ENCODE results near the gene CHST13. TPM values are rescaled to one million over a fixed set of nuclear protein-coding genes. Genes with fewer than 3 reads are reported as not detected.

Gene CHST13
- total RNA-seq, 1 experiment from 2014 or later = 0.91 TPM

- CTCF ChIA-PET = no interaction called here
- ATAC-seq = no peak
- H4K20me1 ChIP-seq (ENCODE audit: insufficient read depth) = no peaks in the 10 kb centered on the region
- no peaks in the 10 kb centered on the region for H3K36me3 ChIP-seq (ENCODE audit: control insufficient read depth in 1 of 2, insufficient read depth in 2 of 2, low read length in 2 of 2)
- H3K27me3 ChIP-seq (ENCODE audit: insufficient read depth, low read length) = no peaks in the 10 kb centered on the region
- H3K79me2 ChIP-seq (ENCODE audit: insufficient read depth, low read length) = no peaks in the 10 kb centered on the region
- no TSS peak for BruUV-seq (replicated peaks)
- no peak for TF ChIP-seq JUND (IDR thresholded peaks at IDR 0.05)
- no peak for TF ChIP-seq EZH2phosphoT487 (IDR thresholded peaks at IDR 0.05; ENCODE audit: borderline replicate concordance)
- TF ChIP-seq EGR1 (IDR thresholded peaks at IDR 0.05; ENCODE audit: low read depth) = no peak
- H3K9me2 ChIP-seq (ENCODE audit: insufficient read depth) = no peaks in the 10 kb centered on the region
- intact Hi-C loops (cut with micrococcal nuclease) = no loop called here
- no peak overlapping the region for H2AFZ ChIP-seq (ENCODE audit: low read depth, low read length, poor library complexity, severe bottlenecking)
- H3K4me1 ChIP-seq (ENCODE audit: control insufficient read depth in 1 of 2, insufficient read depth in 2 of 2, low read length in 2 of 2) = peaks cover 0 to 4% of the 10 kb centered on the region in 2 experiments; a peak in 1 of 4 replicates
- RAD21 ChIA-PET (ENCODE audit: low non-redundant PET in 1 of 2, low total read pairs in 2 of 2, uncharacterized antibody in 2 of 2, unreplicated experiment in 2 of 2) = no interaction called here
- DNase-seq (ENCODE audit: low read depth, low spot score) = no peak
- H3K9ac ChIP-seq (ENCODE audit: low read length) = no peak overlapping the region
- H3K9me3 ChIP-seq (ENCODE audit: control insufficient read depth in 1 of 2, insufficient read depth in 1 of 2, low read depth in 1 of 2, low read length in 2 of 2) = no peaks in the 10 kb centered on the region
- POLR2A ChIA-PET = no interaction called here
- H3K4me3 ChIP-seq (replicated peaks in 1 of 2; ENCODE audit: low read depth in 1 of 2, low read length in 2 of 2) = no peak overlapping the region
- no peak overlapping the region for H3K4me2 ChIP-seq (ENCODE audit: low read length)
- no peak overlapping the region for H3K27ac ChIP-seq (ENCODE audit: low read depth, low read length)
These were observed 39.3 kb upstream of the CHST13 start for GRCh38 chr3:126484662-126485061.

- CTCF ChIA-PET = no interaction called here
- TF ChIP-seq EZH2phosphoT487 (IDR thresholded peaks at IDR 0.05; ENCODE audit: borderline replicate concordance) (no peak), ZBTB33 (IDR thresholded peaks at IDR 0.05; ENCODE audit: extremely low read depth, insufficient replicate concordance, low read length) (no peak), EGR1 (IDR thresholded peaks at IDR 0.05; ENCODE audit: low read depth) (no peak), RAD21 (IDR thresholded peaks at IDR 0.05; ENCODE audit: low read depth) (no peak), ATF3 (IDR thresholded peaks at IDR 0.05) (no peak), ZNF274 (IDR thresholded peaks at IDR 0.05; ENCODE audit: low read depth, low read length) (no peak), SIN3A (IDR thresholded peaks at IDR 0.05; ENCODE audit: low read depth) (no peak), POLR2A (IDR thresholded peaks at IDR 0.05; ENCODE audit: borderline replicate concordance, extremely low read depth, insufficient read depth, insufficient read length) (no peak), REST (IDR thresholded peaks at IDR 0.05; ENCODE audit: low read depth) (no peak), CBX3 (IDR thresholded peaks at IDR 0.05; ENCODE audit: low read depth) (no peak), FOSL1 (IDR thresholded peaks at IDR 0.05; ENCODE audit: low read depth) (no peak)
- POLR2A ChIA-PET = no interaction called here
- intact Hi-C loops (cut with micrococcal nuclease) = no loop called here
- ATAC-seq (no peak), DNase-seq (ENCODE audit: low read depth, low spot score) (no peak)
- no peaks in the 10 kb centered on the region for H3K27me3 ChIP-seq (ENCODE audit: insufficient read depth, low read length)
- no TSS peak for BruUV-seq (replicated peaks)
- no peak overlapping the region for H3K9ac ChIP-seq (ENCODE audit: low read length)
- no peaks in the 10 kb centered on the region for H3K9me3 ChIP-seq (ENCODE audit: control insufficient read depth in 1 of 2, insufficient read depth in 1 of 2, low read depth in 1 of 2, low read length in 2 of 2)
- H2AFZ ChIP-seq (ENCODE audit: low read depth, low read length, poor library complexity, severe bottlenecking) = no peak overlapping the region
- no peak overlapping the region for H3K27ac ChIP-seq (ENCODE audit: low read depth, low read length)
- H3K9me2 ChIP-seq (ENCODE audit: insufficient read depth) = no peaks in the 10 kb centered on the region
- peaks cover 0 to 4% of the 10 kb centered on the region in 2 experiments; a peak in 1 of 4 replicates for H3K4me1 ChIP-seq (ENCODE audit: control insufficient read depth in 1 of 2, insufficient read depth in 2 of 2, low read length in 2 of 2)
- H3K4me3 ChIP-seq (replicated peaks in 1 of 2; ENCODE audit: low read depth in 1 of 2, low read length in 2 of 2) = no peak overlapping the region
- no peaks in the 10 kb centered on the region for H3K79me2 ChIP-seq (ENCODE audit: insufficient read depth, low read length)
- no peaks in the 10 kb centered on the region for H4K20me1 ChIP-seq (ENCODE audit: insufficient read depth)
- RAD21 ChIA-PET (ENCODE audit: low non-redundant PET in 1 of 2, low total read pairs in 2 of 2, uncharacterized antibody in 2 of 2, unreplicated experiment in 2 of 2) = no interaction called here
- H3K4me2 ChIP-seq (ENCODE audit: low read length) = no peak overlapping the region
- H3K36me3 ChIP-seq (ENCODE audit: control insufficient read depth in 1 of 2, insufficient read depth in 2 of 2, low read length in 2 of 2) = no peaks in the 10 kb centered on the region
These were observed 38.6 kb upstream of the CHST13 start for GRCh38 chr3:126485176-126485897.

Data from HCT116 (cell line).